CD4-positive, alpha-beta T cell treated with Interleukin-1 beta for 1 hour (primary cell): Measurements from ENCODE around the gene CIB1.
A peak's percentile ranks its signal among the peaks of the same experiment; 100 is the strongest.

Experiments
- DNase-seq, 2 donors: peaks; one replicate each; pipeline ENCODE4 v3.0.0-alpha.2; 2020 to 2022

CIB1 gene

GRCh38 chr15:90213818-90214204 lies 19.9 kb downstream of the CIB1 start:
- DNase-seq, result peak in 1 of 2 donors; percentile 58

DNA sequence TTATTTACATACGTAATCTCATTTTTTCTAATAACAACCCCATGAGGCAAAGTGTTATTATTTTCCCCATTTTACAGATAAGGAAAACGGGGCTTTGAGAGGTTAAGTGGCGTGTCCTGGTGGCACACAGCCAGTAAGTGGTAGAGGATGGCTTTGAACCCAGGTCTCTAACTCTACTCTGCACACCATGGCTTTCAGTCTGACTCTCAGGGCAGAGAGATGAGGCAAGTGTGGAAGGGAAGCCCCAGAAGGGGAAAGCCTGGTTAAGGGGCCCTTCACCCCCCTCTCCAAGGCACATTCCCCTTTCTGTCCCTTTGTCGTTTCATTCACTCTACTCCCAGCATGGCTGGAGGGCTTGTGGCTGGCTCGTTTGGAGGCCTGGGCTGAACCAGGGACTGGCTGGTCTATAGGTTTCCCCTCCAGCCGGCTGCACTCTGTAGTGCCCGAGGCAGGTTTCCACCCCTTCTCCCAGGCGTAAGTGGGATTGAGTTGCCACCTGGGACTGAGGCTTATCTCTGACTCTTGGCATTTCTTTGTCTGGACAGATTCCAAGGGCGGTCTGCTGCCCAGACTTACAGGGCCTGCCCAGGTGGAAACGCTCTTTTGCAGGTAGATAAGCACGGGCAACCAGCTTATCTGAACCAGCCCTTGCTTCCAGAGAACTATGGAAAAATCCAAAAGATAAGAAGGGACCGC lies 20.5 kb downstream of the CIB1 start:
- DNase-seq, result no peak

- no peak for DNase-seq
Observed at GRCh38 chr15:90212221-90213098, 21.3 kb downstream of the CIB1 start.

DNA sequence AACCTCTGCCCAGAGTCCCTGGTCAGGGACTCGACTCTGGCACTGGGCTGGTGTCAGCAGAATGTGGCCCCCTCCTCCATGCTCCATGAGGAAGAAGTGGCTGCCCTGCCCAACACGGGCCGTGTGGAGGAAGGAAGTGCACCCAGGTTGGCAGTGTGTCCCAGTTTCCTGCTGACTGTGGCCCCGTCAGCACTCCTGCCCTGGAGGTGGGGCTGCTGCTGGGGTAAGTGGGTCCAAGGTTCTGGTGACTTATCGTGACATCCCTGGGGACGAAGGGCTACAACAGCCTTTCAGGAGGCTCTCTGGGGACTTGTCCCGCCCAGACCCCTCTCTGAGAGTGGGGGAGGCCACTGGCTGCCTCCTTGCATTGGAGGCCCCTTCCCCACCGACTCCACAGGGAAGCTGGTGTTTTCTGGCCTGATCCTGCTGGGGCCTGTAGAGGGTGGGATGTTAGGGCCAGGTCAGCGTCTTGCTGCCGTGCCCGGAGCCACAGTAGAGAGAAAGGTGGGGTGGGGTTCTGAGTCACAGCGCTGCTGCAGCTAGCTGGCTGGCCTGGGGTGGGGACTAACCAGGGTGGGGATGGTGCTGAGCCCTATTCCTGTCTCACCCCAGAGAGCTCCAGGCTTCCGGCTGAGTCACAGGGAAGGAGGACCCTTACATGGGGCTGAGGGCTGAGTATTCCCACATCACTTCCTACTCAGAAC lies 22.1 kb downstream of the CIB1 start:
- DNase-seq, result no peak

DNA sequence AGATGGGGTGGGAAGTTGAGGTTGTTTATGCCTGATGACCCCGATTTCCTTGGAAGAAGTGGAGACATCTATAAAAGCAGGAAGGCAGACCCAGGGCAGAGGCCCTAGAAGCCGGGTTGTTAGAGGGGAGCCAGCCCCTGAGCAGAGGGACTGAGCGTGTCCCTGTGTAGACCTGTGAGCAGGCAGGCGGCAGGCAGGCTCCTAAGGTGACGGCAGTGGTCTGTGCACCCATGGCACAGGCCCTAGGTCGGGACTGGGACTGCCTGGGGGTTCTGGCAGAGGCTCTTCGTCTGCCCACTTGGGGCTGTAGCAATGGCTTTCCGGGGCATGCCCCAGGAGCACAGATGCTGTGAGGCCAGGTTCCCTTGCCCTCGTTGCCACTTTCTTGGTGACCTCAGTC lies 22.7 kb downstream of the CIB1 start:
- no peak for DNase-seq

GRCh38 chr15:90210593-90210992 lies 23.1 kb downstream of the CIB1 start:
- no peak for DNase-seq

DNA sequence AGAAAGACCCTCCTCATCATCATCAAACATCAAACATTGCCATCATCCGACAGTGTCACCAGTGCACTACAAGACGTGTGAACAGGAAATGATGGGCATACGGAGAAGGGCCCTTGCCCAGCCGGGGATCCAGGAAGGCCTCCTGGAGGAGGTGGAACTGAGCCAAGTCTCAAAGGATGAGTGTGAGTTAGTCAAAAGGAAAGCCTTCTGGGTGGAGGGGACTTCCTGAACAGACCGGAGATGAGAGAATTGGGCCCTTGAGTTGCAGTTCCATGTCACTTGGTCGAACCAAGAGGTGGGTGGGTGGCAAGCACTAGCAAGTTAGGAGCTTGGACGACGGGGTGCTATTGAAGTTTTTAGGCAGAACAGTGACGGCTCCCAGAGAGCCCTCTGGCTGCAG lies 24.1 kb downstream of the CIB1 start:
- no peak for DNase-seq

DNA sequence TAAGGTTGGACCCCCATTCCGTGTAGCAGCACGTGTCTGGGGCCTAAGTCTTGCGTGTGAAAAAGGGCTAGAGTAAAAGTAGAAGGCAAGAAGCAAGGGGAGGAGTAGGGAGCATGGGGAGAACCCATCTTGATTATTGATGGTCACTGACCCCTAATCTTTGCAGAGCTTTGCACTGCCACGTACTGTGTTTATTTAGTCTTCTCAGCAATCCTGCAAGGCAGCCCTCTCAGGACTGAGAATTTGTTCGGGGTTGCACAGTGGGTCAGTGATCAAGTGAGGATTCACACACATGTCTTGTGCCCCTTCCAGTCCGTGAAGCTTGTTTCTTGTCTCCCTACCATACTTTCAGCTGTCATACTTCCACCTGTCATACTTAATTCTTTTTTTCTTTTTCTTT lies 25.4 kb downstream of the CIB1 start:
- no peak for DNase-seq

- no peak for DNase-seq
Observed at GRCh38 chr15:90207252-90207651, 26.5 kb downstream of the CIB1 start.

GRCh38 chr15:90205886-90206285 lies 27.9 kb downstream of the CIB1 start:
- no peak for DNase-seq

DNA sequence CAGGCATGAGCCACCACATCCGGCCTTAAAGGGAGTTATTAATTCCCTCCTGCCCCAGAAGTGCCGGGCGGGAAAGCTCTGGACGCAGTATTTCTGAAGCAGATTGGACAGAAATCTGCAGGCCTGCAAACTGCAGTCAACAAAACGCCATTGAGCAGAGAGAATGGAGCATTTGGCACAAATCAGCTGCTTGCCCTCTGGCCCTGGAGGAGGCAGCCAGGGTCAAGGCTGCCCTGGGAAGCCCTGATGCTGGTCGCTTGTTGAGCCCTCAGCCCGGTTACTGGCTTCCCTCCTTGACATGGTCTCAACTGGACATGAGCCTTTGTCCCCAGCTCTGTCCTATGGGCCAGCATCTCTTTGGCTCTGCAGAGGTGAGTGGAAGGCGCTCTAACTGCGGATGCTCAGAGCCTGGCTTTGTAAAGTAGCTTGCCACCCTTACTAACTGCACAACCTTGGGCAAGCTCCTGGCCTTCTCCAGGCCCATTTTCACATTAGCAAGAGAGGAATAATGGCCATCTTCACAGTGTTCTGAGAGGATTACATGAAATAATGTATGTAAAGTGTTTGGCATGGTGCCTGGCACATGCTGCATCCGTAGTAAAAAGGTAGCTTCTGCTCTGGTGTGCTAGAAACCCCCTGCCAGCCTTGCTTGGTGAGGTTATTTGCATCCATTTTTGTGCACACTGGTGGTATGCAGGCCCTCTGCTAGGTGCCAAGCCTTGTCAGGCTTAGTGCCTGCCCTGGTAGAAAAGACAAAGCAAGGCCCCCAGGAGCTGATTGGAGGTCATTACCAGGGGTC lies 28.5 kb downstream of the CIB1 start:
- DNase-seq, result no peak

- no peak for DNase-seq
Observed at GRCh38 chr15:90203922-90204321, 29.8 kb downstream of the CIB1 start.

- no peak for DNase-seq
Observed at GRCh38 chr15:90203473-90203872, 30.3 kb downstream of the CIB1 start.

DNA sequence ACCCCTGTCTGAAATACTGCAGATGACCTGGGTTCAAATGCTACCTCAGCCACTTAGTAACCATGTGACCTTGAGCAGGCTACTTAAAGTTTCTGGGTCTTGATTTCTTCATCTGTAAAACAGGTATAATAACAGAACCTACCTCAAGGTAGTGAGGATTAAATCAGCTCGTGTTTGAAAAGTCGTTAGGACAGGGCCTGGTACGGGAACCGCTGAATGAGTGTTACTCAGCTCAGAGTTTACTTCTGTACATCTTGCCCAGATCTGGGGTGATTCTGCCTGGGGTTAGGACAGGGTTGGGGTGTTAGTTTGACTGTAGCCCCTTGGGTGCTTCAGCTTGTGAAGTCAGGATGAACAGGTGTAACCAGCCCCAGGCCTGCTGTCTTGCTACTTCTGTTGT lies 30.8 kb downstream of the CIB1 start:
- DNase-seq, result no peak

GRCh38 chr15:90201944-90202375 lies 31.8 kb downstream of the CIB1 start:
- DNase-seq, result no peak

DNA sequence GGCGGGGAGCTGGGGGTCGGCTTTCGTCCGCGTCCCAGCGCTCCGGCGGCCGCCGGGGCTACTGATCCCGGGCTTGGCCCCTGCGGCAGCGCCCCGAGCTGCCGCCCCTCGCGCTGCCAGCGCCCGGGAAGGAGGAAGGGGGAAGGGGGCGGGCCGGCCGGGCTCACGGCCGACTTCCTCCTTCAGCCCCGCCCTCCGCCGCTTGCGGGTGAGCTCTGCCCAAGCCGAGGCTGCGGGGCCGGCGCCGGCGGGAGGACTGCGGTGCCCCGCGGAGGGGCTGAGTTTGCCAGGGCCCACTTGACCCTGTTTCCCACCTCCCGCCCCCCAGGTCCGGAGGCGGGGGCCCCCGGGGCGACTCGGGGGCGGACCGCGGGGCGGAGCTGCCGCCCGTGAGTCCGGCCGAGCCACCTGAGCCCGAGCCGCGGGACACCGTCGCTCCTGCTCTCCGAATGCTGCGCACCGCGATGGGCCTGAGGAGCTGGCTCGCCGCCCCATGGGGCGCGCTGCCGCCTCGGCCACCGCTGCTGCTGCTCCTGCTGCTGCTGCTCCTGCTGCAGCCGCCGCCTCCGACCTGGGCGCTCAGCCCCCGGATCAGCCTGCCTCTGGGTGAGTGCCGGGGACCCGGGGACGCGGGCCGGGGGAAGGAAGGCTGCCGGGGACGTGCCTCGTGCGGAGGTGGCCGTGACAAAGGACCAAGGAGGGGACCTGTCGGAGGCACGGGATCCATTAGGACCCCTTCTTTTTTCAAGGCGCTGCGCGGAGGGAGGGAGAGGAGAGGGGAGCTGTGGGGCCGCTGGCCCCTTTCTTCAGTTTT lies 32.4 kb downstream of the CIB1 start, which contains the start of gene SEMA4B:
Gene SEMA4B, plus strand, starts transcription at position 201 of the 814 bp plus-strand sequence. Its CDS starts 249 bp downstream, at position 450.
- peak; percentile 69 to 74 for DNase-seq

DNA sequence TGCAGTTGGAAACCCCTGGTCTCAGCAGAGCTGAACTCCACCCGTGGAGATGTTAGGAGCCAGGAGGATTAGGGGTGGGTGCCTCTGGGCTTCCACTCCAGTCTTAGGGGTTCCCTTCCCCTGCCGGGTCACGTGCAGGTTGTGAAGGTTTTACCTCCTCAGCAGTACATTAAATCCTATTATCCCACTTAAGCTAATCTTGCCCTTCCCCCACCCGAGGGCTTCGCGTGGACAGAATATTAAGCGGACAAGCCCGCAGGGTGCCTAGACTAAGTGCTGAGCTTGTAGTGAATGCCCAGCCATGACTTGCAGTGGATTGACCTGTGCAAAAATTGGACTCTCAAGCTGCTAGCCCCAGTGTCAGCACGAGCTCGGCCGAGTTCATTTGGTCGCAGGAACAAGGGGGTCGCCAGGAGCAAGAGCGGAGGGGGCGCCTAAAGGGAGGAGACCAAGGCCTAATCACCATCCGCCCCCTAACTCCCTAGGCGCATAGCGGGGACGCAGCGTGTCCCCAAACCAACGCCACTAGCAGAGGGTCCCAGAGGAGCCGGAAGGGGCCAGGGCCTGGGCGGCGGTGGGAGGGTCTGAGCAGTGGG lies 33.1 kb downstream of the CIB1 start:
- DNase-seq, result no peak

DNA sequence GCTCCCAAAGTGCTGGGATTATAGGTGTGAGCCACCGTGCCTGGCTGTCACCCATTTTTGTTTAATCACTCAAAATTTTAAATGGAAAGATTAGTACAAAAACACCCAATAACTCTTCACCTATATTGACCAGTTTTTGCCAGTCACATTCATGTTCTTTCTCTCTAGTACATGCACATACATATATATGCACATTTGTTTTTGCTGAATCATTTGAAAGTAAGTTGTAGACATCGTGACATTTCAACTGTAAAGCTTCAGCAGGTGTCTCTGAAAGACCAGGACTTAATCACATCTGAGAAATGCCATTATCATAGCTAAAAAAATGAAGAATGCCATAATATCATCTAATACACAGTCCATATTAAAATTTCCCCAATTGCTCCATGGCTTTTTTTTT lies 39.1 kb downstream of the CIB1 start:
- DNase-seq, result no peak

DNA sequence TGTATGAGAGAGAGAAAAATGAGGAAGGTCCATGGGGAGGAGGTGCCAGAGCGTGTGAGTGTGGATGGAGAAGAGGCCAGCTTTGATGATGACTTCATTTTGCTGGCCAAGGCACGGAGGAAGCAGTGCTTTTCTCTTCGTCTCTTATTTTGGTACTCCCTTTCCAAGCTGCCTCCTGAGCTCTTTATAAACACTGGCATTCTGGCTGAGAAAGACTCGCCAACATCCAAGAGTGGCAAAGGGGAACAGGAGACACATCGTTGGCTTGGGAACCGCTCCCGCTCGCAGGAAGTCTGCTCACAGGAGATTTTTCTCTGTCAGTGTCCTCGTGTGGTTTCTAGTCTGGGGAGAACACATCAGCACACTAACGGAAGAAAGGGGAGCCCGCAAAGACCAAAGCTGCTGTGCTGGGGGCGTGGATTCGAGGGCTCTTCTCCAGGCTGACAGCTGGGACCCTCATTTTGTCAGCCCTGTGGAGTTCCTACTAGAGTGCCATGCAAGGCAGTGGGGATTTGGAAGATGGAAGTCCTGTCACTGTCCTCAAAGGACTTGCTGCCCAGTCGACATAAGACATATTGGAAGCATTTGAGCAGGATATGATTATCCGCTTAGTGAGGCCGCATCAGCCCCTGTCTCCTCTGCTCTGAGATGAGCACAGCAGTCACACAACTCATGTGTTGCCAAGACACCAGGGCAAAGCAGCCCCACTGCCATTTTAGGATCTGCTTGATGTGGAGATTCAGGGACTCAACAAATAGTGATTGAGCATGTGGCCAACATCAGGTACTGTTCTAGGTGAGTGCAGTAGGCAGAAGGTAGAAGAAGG lies 40.6 kb downstream of the CIB1 start:
- no peak for DNase-seq

DNA sequence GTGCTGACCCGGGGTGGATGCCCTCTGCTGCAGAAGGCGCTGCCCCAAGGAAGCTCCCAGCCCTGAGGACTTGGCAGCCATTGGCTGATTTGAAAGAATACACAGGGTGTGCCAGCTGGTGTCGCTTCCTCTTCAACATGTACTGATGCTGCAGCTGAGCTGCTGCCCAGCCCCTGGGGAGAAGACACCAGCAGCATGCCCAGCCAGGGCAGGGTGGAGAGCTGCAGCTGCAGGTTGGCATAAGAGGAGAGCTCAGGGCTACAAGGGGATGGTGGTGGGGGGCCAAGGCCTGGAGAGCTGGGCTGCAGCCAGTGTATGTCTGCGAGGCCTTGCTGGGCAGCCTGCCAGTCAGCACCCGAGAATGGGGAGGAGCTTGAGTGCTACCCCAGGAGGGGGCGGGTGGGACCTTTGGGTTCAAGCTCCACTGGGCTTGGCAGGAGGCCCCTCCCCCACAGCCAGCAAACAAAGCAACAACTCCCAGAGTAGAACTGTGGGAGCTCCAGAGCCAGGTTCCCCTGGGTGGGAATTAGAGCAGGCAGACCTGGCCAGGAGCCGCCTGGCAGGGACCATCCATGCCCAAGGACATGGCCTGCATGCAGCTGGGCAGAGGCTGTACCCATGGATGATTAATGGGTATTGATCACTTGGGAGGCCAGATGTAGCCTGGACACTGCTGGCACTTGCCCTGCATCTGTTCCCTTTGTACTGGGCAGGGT lies 41.8 kb downstream of the CIB1 start:
- peak; percentile 37 to 76 for DNase-seq
